ENCODE measurements around the gene CPM. TPM values are rescaled to one million over a fixed set of nuclear protein-coding genes. Genes with fewer than 3 reads are reported as not detected.

CPM gene
- total and polyA plus RNA-seq, 10 of the 15 experiments (the other 5 are each of a cell fraction or from before 2014, with no cell fraction given): 0.06 to 1.7 (median 0.41) TPM

DNA sequence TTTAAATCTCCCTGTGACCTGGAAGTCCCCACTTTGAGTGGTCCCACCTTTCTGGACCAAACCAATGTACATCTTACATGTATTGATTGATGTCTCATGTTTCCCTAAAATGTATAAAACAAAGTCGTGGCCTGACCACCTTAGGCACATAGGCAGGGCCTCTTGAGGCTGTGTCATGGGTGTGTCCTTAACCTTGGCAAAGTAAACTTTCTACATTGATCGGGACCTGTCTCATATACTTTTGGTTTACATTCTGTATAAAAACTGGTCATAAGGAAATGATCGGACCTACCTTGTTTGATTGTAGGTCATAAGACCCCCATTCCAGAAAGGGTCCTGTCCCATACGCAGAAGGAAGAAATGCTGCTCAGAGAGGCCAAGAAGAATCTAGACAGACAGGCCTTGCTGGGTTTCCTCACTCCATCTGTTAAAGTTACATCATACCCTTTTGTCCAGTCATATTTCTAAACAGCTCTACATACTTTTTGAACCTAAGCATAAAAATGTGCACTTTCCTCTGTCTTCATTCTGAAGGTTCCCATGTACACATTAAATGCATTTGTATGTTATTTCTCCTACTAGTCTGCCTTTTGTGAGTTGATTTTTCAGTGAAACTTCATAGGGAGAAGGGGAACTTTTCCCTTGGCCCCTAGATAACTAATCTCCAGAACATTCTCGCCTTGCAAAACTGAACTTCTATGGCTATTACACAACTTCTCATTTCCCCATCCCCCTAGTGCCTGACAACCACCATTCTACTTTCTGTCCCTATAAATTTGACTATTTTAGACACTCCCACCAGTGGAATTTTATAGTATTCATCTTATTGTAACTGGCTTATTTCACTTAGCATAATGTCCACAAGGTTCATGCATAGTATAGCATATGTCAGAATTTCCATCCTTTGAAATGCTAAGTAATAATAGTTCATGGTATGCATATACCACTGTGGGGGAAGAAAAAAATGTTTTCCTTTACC lies 30.2 kb upstream of the CPM start:
- no peak for DNase-seq (ENCODE audit: low read depth, low spot score)
- no peaks in the 10 kb centered on the region for H3K36me3 ChIP-seq (ENCODE audit: control insufficient read depth in 2 of 2, insufficient read depth in 2 of 2, low read length in 1 of 2)
- no TSS peak for BruUV-seq (replicated peaks)
- H3K27ac ChIP-seq (ENCODE audit: control insufficient read depth, insufficient read depth): no peak overlapping the region
- H3K27me3 ChIP-seq (replicated peaks in 1 of 2; ENCODE audit: control insufficient read depth in 2 of 2, insufficient read depth in 2 of 2, low read length in 1 of 2): no peaks in the 10 kb centered on the region
- RAD21 ChIA-PET (ENCODE audit: unreplicated experiment): no interaction called here
- ATAC-seq: no peak
- H3K79me2 ChIP-seq (ENCODE audit: control insufficient read depth, insufficient read depth, low read length): no peaks in the 10 kb centered on the region
- H3K9ac ChIP-seq (ENCODE audit: control insufficient read depth, insufficient read depth, low read length): no peak overlapping the region
- in situ Hi-C loops (cut with MboI) (no loop called here), intact Hi-C loops (cut with micrococcal nuclease; ENCODE audit: unreplicated experiment) (no loop called here)
- no peak for FAIRE-seq
- no peak for TF ChIP-seq BRCA1 (IDR thresholded peaks at IDR 0.05; ENCODE audit: low read depth, low read length)
- TF ChIP-seq BHLHE40 (IDR thresholded peaks at IDR 0.05; ENCODE audit: borderline replicate concordance in 1 of 2, low read depth in 2 of 2, low read length in 1 of 2): no peak
- no peak for TF ChIP-seq CTCF (IDR thresholded peaks at IDR 0.05 in 2 of 3, conservative IDR thresholded peaks at IDR 0.05 in 1 of 3; ENCODE audit: control insufficient read depth in 2 of 3, extremely low read depth in 1 of 3, insufficient read depth in 1 of 3, low read depth in 3 of 3, low read length in 3 of 3)
- TF ChIP-seq PAX8 (IDR thresholded peaks at IDR 0.05): no peak
- peaks cover 6% of the 10 kb centered on the region; the same call in 1 of the 2 replicates for H3K4me1 ChIP-seq (ENCODE audit: control insufficient read depth, insufficient read depth, low read length)
- H2AFZ ChIP-seq (ENCODE audit: control insufficient read depth, low read depth, low read length): no peak overlapping the region
- SMC1A ChIA-PET (ENCODE audit: uncharacterized antibody, unreplicated experiment): no interaction called here
- POLR2A ChIA-PET: no interaction called here
- CTCF ChIA-PET: no interaction called here
- no peaks in the 10 kb centered on the region for H3K9me3 ChIP-seq (replicated peaks; ENCODE audit: control insufficient read depth, insufficient read depth, low read length)
- no peak overlapping the region for H3K4me2 ChIP-seq (ENCODE audit: control insufficient read depth, insufficient read depth)
- no peaks in the 10 kb centered on the region for H4K20me1 ChIP-seq (ENCODE audit: control insufficient read depth, insufficient read depth)
- 64% methylated on average over 5 of the region's 5 CpGs for WGBS (ENCODE audit: insufficient coverage, insufficient replicate concordance, low lambda C conversion rate, missing lambda C conversion rate)
- no peak overlapping the region for H3K4me3 ChIP-seq

All from GM12878 (cell line).